K562 (cell line): Measurements from ENCODE around the gene PRKACB. TPM values are rescaled to one million over a fixed set of nuclear protein-coding genes. Genes with fewer than 3 reads are reported as not detected.

Experiments used
- PYGO2 ChIP-seq: fragments of 450-650 bp; IDR thresholded peaks from 2 replicates; pipeline ENCODE4 v1.6.1; 2016; ENCODE audit warnings: mild to moderate bottlenecking, missing genetic modification characterization, moderate library complexity, missing compliant biosample characterization
- REST ChIP-seq, 2 experiments: fragments of 450-650 bp; formaldehyde crosslinking in 1 of 2; IDR thresholded peaks; 2 replicates each; pipeline versions ENCODE4 v1.4.0 to v1.6.1; 2014 to 2020; ENCODE audit warnings: mild to moderate bottlenecking in 2 of 2, borderline replicate concordance in 1 of 2, low read depth in 1 of 2
- SMAD2 ChIP-seq: fragments of 150-350 bp; IDR thresholded peaks from 2 replicates; pipeline ENCODE4 v1.6.1; 2014; ENCODE audit warnings: low read depth, mild to moderate bottlenecking, low read length
- polyA plus RNA-seq, 8 experiments: library from polyadenylated mRNA; depleted of rRNA in 4 of 8; stranded (reverse) in 5 of 8; unstranded in 3 of 8; fragments of >200 nt; fragmentation: Nextera tagmentation in 2 of 8; fragmentation: Illumina TruSeq in 1 of 8; extraction: Ambion mirVana in 2 of 8; extraction: Trizol in 1 of 8; gene quantifications; 2 replicates each; pipeline versions ENCODE4 v1.2.1 to v1.2.3, GENCODE V29; 2011 to 2014; ENCODE audit warnings: inconsistent platforms in 1 of 8, missing spikeins in 1 of 8
- total RNA-seq, 7 experiments: library from RNA; depleted of rRNA in 6 of 7; stranded (reverse); fragments of >200 nt in 6 of 7; fragmentation: Illumina TruSeq in 2 of 7; extraction: Trizol in 2 of 7; gene quantifications; 2 replicates each; pipeline versions ENCODE4 v1.2.1 to v1.2.3, GENCODE V29; 2011 to 2021; ENCODE audit warnings: low replicate concordance in 1 of 7

The PRKACB gene
- total and polyA plus RNA-seq, 9 of the 15 experiments (the other 6 are each of a cell fraction or from before 2014, with no cell fraction given): 1.1 to 5.2 (median 2.8) TPM

DNA sequence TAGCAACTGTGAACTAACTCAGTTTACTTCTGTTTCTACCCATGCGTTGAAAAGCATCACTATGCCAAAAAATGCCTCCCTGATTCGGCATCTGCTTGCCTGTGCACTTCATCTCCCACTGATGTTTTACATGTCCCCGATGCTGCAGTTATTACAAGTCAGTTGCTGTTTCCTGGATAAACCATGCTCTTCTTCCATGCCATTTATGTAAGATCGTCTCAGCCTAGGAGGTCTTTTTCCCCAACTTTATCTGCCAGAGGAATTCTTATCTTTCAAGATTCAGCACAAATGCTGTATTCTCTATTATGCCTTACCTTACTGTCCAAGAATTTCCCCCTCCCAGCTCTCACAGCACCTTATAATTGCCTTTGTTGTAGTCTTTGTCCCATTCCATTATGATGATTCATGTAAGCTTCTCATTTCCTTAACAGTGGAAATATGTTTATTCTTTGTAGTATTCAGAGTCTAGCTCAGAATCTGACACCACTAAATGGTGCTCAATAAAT, 30.0 kb downstream of the PRKACB start (continued):
- TF ChIP-seq REST (IDR thresholded peaks at IDR 0.05; ENCODE audit: borderline replicate concordance): no peak
- TF ChIP-seq REST (CRISPR knock-in tag; IDR thresholded peaks at IDR 0.05; ENCODE audit: low read depth): no peak
- TF ChIP-seq SMAD2: no peak
- TF ChIP-seq PYGO2 (tag): no peak
